ENCODE results near the gene RPLP1. TPM values are rescaled to one million over a fixed set of nuclear protein-coding genes. Genes with fewer than 3 reads are reported as not detected.

Gene RPLP1
- total and polyA plus RNA-seq, 9 of the 15 experiments (the other 6 are each of a cell fraction or from before 2014, with no cell fraction given) = 76.3 to 3,053 (median 847) TPM

- POLR2A ChIA-PET = interaction anchor here (5.8 kb wide), 1 partner anchor 18 kb away, joined by 50 read pairs; the partner anchor contains the start of gene RPLP1
- 95% methylated on average over 5 of the region's 5 CpGs for whole genome bisulfite sequencing (ENCODE audit: insufficient coverage, low coverage, missing lambda C conversion rate)
- Histone ChIP-seq H3K27ac (ENCODE audit: extremely low read depth, low read depth, low read length) (no peak overlapping the region), H3K27me3 (ENCODE audit: control insufficient read depth in 2 of 2, insufficient read depth in 2 of 2, low read length in 2 of 2) (no peaks in the 10 kb centered on the region), H2AFZ (ENCODE audit: low read depth, low read length) (no peak overlapping the region), H4K20me1 (replicated peaks; ENCODE audit: control insufficient read depth, insufficient read depth, low read length) (no peaks in the 10 kb centered on the region), H3K4me1 (replicated peaks in 1 of 2; ENCODE audit: control insufficient read depth in 2 of 2, insufficient read depth in 2 of 2, low read length in 2 of 2) (no peaks in the 10 kb centered on the region), H3K79me2 (ENCODE audit: control insufficient read depth, insufficient read depth, low read length) (no peaks in the 10 kb centered on the region), H3K9me3 (replicated peaks; ENCODE audit: control insufficient read depth, insufficient read depth, low read depth, low read length) (no peaks in the 10 kb centered on the region), H3K9me1 (ENCODE audit: control insufficient read depth, insufficient read depth, low read length) (no peaks in the 10 kb centered on the region), H3K36me3 (ENCODE audit: control insufficient read depth, insufficient read depth, low read length) (peaks cover 93% of the 10 kb centered on the region), H3K4me2 (ENCODE audit: insufficient read depth, low read length) (no peak overlapping the region), H3K4me3 (no peak overlapping the region), H3K9ac (ENCODE audit: insufficient read depth in 1 of 2, low read depth in 2 of 2, low read length in 2 of 2) (no peak overlapping the region)
- in situ Hi-C loops (cut with MboI) = no loop called here
- DNase-seq (ENCODE audit: extremely low read depth in 1 of 4, low spot score in 3 of 4) (no peak), ATAC-seq (no peak), FAIRE-seq (no peak)
- peak; percentile 59; the same call in 1 of the 2 replicates for TF ChIP-seq CEBPB (tag; IDR thresholded peaks at IDR 0.05)
- no peak for TF ChIP-seq JUND (IDR thresholded peaks at IDR 0.05; ENCODE audit: borderline replicate concordance, low read depth, low read length)
- no peak for TF ChIP-seq JUND (tag; IDR thresholded peaks at IDR 0.05; ENCODE audit: borderline replicate concordance, low read depth, low read length)
- TF ChIP-seq HOXB6 (CRISPR knock-in tag; IDR thresholded peaks at IDR 0.05; ENCODE audit: borderline replicate concordance) = no peak
- no peak for TF ChIP-seq CEBPG (CRISPR knock-in tag; IDR thresholded peaks at IDR 0.05)
- peak in 1 of 2 experiments; percentile 54; a peak in 2 of 4 replicates for TF ChIP-seq CEBPG (tag; conservative IDR thresholded peaks at IDR 0.05 in 1 of 2, IDR thresholded peaks at IDR 0.05 in 1 of 2)
- intact Hi-C loops (cut with micrococcal nuclease) = no loop called here
- CTCF ChIA-PET (ENCODE audit: low intra/inter-chr PET ratio) = no interaction called here
- BruUV-seq (replicated peaks) = no TSS peak
These were observed 18.4 kb upstream of the RPLP1 start for GRCh38 chr15:69434238-69434637.

GRCh38 chr15:69434679-69435078, 17.9 kb upstream of the RPLP1 start:
- no peaks in the 10 kb centered on the region for H3K79me2 ChIP-seq (ENCODE audit: control insufficient read depth, insufficient read depth, low read length)
- no TSS peak for BruUV-seq (replicated peaks)
- intact Hi-C loops (cut with micrococcal nuclease) (no loop called here), in situ Hi-C loops (cut with MboI) (no loop called here)
- ChIA-PET CTCF (ENCODE audit: low intra/inter-chr PET ratio) (no interaction called here), POLR2A (interaction anchor here (0.6 to 5.8 kb wide), 2 partner anchors 17 to 155 kb away, joined by 4 to 50 read pairs; partner anchors contain the start of gene RPLP1)
- no peaks in the 10 kb centered on the region for H3K9me3 ChIP-seq (replicated peaks; ENCODE audit: control insufficient read depth, insufficient read depth, low read depth, low read length)
- no peak for FAIRE-seq
- DNase-seq (ENCODE audit: extremely low read depth in 1 of 4, low spot score in 3 of 4) = no peak
- TF ChIP-seq RBFOX2 (IDR thresholded peaks at IDR 0.05; ENCODE audit: low read depth, low read length) (peak; percentile 29; the same call in 1 of the 2 replicates), FIP1L1 (IDR thresholded peaks at IDR 0.05; ENCODE audit: low read depth, low read length, poor library complexity, severe bottlenecking) (no peak), NFIC (IDR thresholded peaks at IDR 0.05) (peak; percentile 12; the same call in 1 of the 2 replicates), ZNF740 (CRISPR knock-in tag; IDR thresholded peaks at IDR 0.05) (no peak), ZNF740 (tag; IDR thresholded peaks at IDR 0.05) (no peak), POLR2G (IDR thresholded peaks at IDR 0.05; ENCODE audit: low read depth, low read length) (peak; percentile 29; the same call in 1 of the 2 replicates)
- no peak overlapping the region for H3K4me3 ChIP-seq
- H3K4me1 ChIP-seq (replicated peaks in 1 of 2; ENCODE audit: control insufficient read depth in 2 of 2, insufficient read depth in 2 of 2, low read length in 2 of 2) = no peaks in the 10 kb centered on the region
- WGBS (ENCODE audit: insufficient coverage, low coverage, missing lambda C conversion rate) = 95% methylated on average over 18 of the region's 18 CpGs
- H2AFZ ChIP-seq (ENCODE audit: low read depth, low read length) = no peak overlapping the region
- peaks cover 93% of the 10 kb centered on the region for H3K36me3 ChIP-seq (ENCODE audit: control insufficient read depth, insufficient read depth, low read length)
- no peak for ATAC-seq
- no peaks in the 10 kb centered on the region for H3K9me1 ChIP-seq (ENCODE audit: control insufficient read depth, insufficient read depth, low read length)
- H3K27ac ChIP-seq (ENCODE audit: extremely low read depth, low read depth, low read length) = no peak overlapping the region
- H4K20me1 ChIP-seq (replicated peaks; ENCODE audit: control insufficient read depth, insufficient read depth, low read length) = no peaks in the 10 kb centered on the region
- no peaks in the 10 kb centered on the region for H3K27me3 ChIP-seq (ENCODE audit: control insufficient read depth in 2 of 2, insufficient read depth in 2 of 2, low read length in 2 of 2)
- no peak overlapping the region for H3K4me2 ChIP-seq (ENCODE audit: insufficient read depth, low read length)
- H3K9ac ChIP-seq (ENCODE audit: insufficient read depth in 1 of 2, low read depth in 2 of 2, low read length in 2 of 2) = 0 out of 4 replicates have a peak overlapping the region, but pooled peaks of 1 of the 2 experiments have one; percentile 38

Data from K562 (cell line).